ENCODE data around the gene FKBP5. TPM values are rescaled to one million over a fixed set of nuclear protein-coding genes. Genes with fewer than 3 reads are reported as not detected.

The FKBP5 gene
- total RNA-seq, 1 donor from 2014 or later, result 4.6 TPM

DNA sequence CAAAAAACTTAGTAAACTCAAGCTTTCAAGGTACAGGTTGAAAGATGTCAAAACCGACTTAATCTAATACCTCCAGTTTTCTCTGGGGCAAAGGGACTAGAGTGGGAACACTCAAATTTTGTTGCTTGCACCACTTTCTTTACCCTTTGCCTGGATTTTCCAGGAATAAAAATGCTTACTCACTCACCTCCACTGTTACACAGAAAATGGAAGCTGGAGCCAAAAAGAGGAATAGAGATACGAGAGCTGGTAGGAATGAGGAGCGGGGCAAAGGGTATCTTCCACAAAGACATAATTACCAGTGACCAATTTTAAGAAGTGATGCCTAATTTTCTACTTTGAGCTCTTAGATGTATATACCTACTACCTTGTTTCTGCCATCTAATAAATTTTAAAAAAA lies 96.5 kb downstream of the FKBP5 start:
- no peak overlapping the region for H3K4me2 ChIP-seq (ENCODE audit: low read length)
- no peaks in the 10 kb centered on the region for H4K20me1 ChIP-seq (ENCODE audit: insufficient read depth, low read length)
- peaks cover 10% of the 10 kb centered on the region for H3K4me1 Mint-ChIP-seq (ENCODE audit: low read depth, unreplicated experiment)
- no peak for DNase-seq (ENCODE audit: low read depth)
- no peaks in the 10 kb centered on the region for H3K27me3 Mint-ChIP-seq (ENCODE audit: low read depth, unreplicated experiment)
- no peak overlapping the region for H2AFZ ChIP-seq (ENCODE audit: low read depth, low read length)
- no peak overlapping the region for H3K4me3 Mint-ChIP-seq (ENCODE audit: unreplicated experiment)
- no peak overlapping the region for H3K27ac Mint-ChIP-seq (ENCODE audit: unreplicated experiment)
- H3K9me3 ChIP-seq (ENCODE audit: insufficient read depth, low read depth, low read length), result no peaks in the 10 kb centered on the region
- no peaks in the 10 kb centered on the region for H3K36me3 Mint-ChIP-seq (ENCODE audit: low read depth, unreplicated experiment)
- no peak overlapping the region for H3K9ac ChIP-seq (ENCODE audit: low read length)
- H3K79me2 ChIP-seq (ENCODE audit: insufficient read depth, low read length), result no peaks in the 10 kb centered on the region
- H3K9me3 Mint-ChIP-seq (ENCODE audit: unreplicated experiment), result no peaks in the 10 kb centered on the region
- no peaks in the 10 kb centered on the region for H3K36me3 ChIP-seq (ENCODE audit: insufficient read depth, low read length)
- no peak overlapping the region for H3K27ac ChIP-seq (ENCODE audit: low read depth, low read length)
- peaks cover 10% of the 10 kb centered on the region for H3K4me1 ChIP-seq (ENCODE audit: insufficient read depth, low read length)
- TF ChIP-seq, protein P1, sequence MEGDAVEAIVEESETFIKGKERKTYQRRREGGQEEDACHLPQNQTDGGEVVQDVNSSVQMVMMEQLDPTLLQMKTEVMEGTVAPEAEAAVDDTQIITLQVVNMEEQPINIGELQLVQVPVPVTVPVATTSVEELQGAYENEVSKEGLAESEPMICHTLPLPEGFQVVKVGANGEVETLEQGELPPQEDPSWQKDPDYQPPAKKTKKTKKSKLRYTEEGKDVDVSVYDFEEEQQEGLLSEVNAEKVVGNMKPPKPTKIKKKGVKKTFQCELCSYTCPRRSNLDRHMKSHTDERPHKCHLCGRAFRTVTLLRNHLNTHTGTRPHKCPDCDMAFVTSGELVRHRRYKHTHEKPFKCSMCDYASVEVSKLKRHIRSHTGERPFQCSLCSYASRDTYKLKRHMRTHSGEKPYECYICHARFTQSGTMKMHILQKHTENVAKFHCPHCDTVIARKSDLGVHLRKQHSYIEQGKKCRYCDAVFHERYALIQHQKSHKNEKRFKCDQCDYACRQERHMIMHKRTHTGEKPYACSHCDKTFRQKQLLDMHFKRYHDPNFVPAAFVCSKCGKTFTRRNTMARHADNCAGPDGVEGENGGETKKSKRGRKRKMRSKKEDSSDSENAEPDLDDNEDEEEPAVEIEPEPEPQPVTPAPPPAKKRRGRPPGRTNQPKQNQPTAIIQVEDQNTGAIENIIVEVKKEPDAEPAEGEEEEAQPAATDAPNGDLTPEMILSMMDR (IDR thresholded peaks at IDR 0.05; ENCODE audit: insufficient read depth, low read depth, low read length), result no peak
- TF ChIP-seq EZH2 (IDR thresholded peaks at IDR 0.05; ENCODE audit: insufficient read depth, low read length), result no peak
- FAIRE-seq, result no peak
- no peaks in the 10 kb centered on the region for H3K27me3 ChIP-seq (ENCODE audit: insufficient read depth, low read length)
- no peak overlapping the region for H3K4me3 ChIP-seq (ENCODE audit: insufficient read depth, low read depth, low read length)

DNA sequence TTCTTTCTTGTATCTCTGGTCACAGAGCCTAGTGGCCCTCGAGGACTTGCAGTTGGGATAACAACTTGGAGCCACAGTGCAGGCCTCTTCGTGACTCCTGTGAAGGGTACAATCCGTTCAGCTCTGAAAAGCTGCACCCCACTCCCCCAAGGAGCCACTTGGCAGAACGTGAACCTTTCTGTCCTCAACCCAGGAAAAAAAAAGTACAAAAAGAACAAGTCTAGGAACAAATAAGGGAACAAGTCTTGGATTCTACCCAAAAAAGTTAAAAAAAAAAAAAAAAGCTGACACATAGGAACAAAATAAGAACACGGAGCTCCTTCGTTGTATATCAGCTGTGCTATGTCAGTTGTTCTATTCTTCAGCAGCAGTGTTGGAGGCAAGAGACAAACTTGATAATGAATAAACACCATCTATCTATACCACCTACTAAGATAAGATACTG lies 98.1 kb downstream of the FKBP5 start:
- Histone ChIP-seq H4K20me1 (ENCODE audit: insufficient read depth, low read length) (no peaks in the 10 kb centered on the region), H3K4me1 (ENCODE audit: insufficient read depth, low read length) (no peaks in the 10 kb centered on the region), H3K36me3 (ENCODE audit: insufficient read depth, low read length) (no peaks in the 10 kb centered on the region), H3K27me3 (ENCODE audit: insufficient read depth, low read length) (no peaks in the 10 kb centered on the region), H3K27ac (ENCODE audit: low read depth, low read length) (no peak overlapping the region), H3K79me2 (ENCODE audit: insufficient read depth, low read length) (no peaks in the 10 kb centered on the region), H2AFZ (ENCODE audit: low read depth, low read length) (no peak overlapping the region), H3K4me3 (ENCODE audit: insufficient read depth, low read depth, low read length) (no peak overlapping the region), H3K9me3 (ENCODE audit: insufficient read depth, low read depth, low read length) (no peaks in the 10 kb centered on the region), H3K4me2 (ENCODE audit: low read length) (no peak overlapping the region), H3K9ac (ENCODE audit: low read length) (no peak overlapping the region)
- no peaks in the 10 kb centered on the region for H3K9me3 Mint-ChIP-seq (ENCODE audit: unreplicated experiment)
- no peak for FAIRE-seq
- H3K36me3 Mint-ChIP-seq (ENCODE audit: low read depth, unreplicated experiment), result no peaks in the 10 kb centered on the region
- H3K4me1 Mint-ChIP-seq (ENCODE audit: low read depth, unreplicated experiment), result no peaks in the 10 kb centered on the region
- H3K4me3 Mint-ChIP-seq (ENCODE audit: unreplicated experiment), result no peak overlapping the region
- peaks cover 3% of the 10 kb centered on the region for H3K27me3 Mint-ChIP-seq (ENCODE audit: low read depth, unreplicated experiment)
- H3K27ac Mint-ChIP-seq (ENCODE audit: unreplicated experiment), result no peak overlapping the region
- no peak for DNase-seq (ENCODE audit: low read depth)
- TF ChIP-seq, protein P1 (IDR thresholded peaks at IDR 0.05; ENCODE audit: insufficient read depth, low read depth, low read length), result no peak
- TF ChIP-seq EZH2 (IDR thresholded peaks at IDR 0.05; ENCODE audit: insufficient read depth, low read length), result no peak

DNA sequence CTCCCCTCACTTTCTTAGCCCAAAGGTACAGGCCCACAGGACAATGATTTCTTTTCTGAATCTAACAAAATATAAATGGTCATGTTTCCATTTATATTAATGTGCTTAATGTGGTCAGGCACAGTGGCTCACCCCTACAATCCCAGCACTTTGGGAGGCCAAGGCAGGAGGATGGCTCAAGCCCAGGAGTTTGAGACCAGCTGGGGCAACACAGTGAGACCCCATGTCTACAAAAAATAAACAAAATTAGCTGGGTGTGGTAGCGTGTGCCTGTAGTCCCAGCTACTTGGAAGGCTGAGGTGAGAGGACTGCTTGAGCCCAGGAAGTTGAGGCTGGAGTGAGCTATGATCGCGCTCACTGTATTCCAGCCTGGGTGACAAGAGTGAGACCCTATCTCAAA lies 98.8 kb downstream of the FKBP5 start:
- Histone ChIP-seq H2AFZ (ENCODE audit: low read depth, low read length) (no peak overlapping the region), H3K4me3 (ENCODE audit: insufficient read depth, low read depth, low read length) (no peak overlapping the region), H3K9ac (ENCODE audit: low read length) (no peak overlapping the region), H3K79me2 (ENCODE audit: insufficient read depth, low read length) (no peaks in the 10 kb centered on the region), H3K27me3 (ENCODE audit: insufficient read depth, low read length) (no peaks in the 10 kb centered on the region), H3K9me3 (ENCODE audit: insufficient read depth, low read depth, low read length) (no peaks in the 10 kb centered on the region), H3K4me2 (ENCODE audit: low read length) (no peak overlapping the region), H3K27ac (ENCODE audit: low read depth, low read length) (no peak overlapping the region), H4K20me1 (ENCODE audit: insufficient read depth, low read length) (no peaks in the 10 kb centered on the region), H3K4me1 (ENCODE audit: insufficient read depth, low read length) (no peaks in the 10 kb centered on the region), H3K36me3 (ENCODE audit: insufficient read depth, low read length) (no peaks in the 10 kb centered on the region)
- Mint-ChIP-seq H3K4me3 (ENCODE audit: unreplicated experiment) (no peak overlapping the region), H3K27me3 (ENCODE audit: low read depth, unreplicated experiment) (peaks cover 3% of the 10 kb centered on the region), H3K4me1 (ENCODE audit: low read depth, unreplicated experiment) (no peaks in the 10 kb centered on the region), H3K36me3 (ENCODE audit: low read depth, unreplicated experiment) (no peaks in the 10 kb centered on the region), H3K9me3 (ENCODE audit: unreplicated experiment) (no peaks in the 10 kb centered on the region), H3K27ac (ENCODE audit: unreplicated experiment) (no peak overlapping the region)
- no peak for DNase-seq (ENCODE audit: low read depth)
- TF ChIP-seq, protein P1 (IDR thresholded peaks at IDR 0.05; ENCODE audit: insufficient read depth, low read depth, low read length), result no peak
- no peak for TF ChIP-seq EZH2 (IDR thresholded peaks at IDR 0.05; ENCODE audit: insufficient read depth, low read length)
- no peak for FAIRE-seq

Measured in astrocyte (in vitro differentiated cells and primary cell).